IMR-90 (cell line): ENCODE data around the gene ESR1. TPM values are rescaled to one million over a fixed set of nuclear protein-coding genes. Genes with fewer than 3 reads are reported as not detected.

Experiments used
- ATAC-seq: fragments of 200-7000 bp; cut with Tn5 transposase; 2 replicates; pipeline ENCODE4 v1.9.1; 2020; ENCODE audit warnings: low read depth, mild to moderate bottlenecking, moderate library complexity
- BruUV-seq: library from RNA; stranded (reverse); fragments of 400-500 nt; replicated peaks from 2 replicates; lab custom pipeline; 2021; lab: Mats Ljungman, UMichigan
- CTCF ChIA-PET: fragments of 300-600 bp; formaldehyde crosslinking; extraction: SDS; loops from one replicate; lab custom pipeline; 2021; ENCODE audit warnings: antibody characterized with exemption; lab: Yijun Ruan, JAX
- POLR2A ChIA-PET: fragments of 300-600 bp; sonication (Branson Sonifier 250); formaldehyde crosslinking; loops from one replicate; lab custom pipeline; 2022; ENCODE audit warnings: antibody characterized with exemption; ENCODE audit not compliant: unreplicated experiment; lab: Charles Lee
- DNase-seq: peaks from one replicate; pipeline ENCODE4 v3.0.0; 2013
- H2AFZ ChIP-seq: replicated peaks from 2 replicates; pipeline ENCODE3; 2013; ENCODE audit warnings: low read length, mild to moderate bottlenecking; ENCODE audit not compliant: poor library complexity
- H2AK5ac ChIP-seq: 2 replicates; pipeline ENCODE4 v1.6.1; 2013; ENCODE audit warnings: low read depth, low read length, inconsistent platforms
- H2AK9ac ChIP-seq: replicated peaks from 2 replicates; pipeline ENCODE3; 2013; ENCODE audit warnings: mild to moderate bottlenecking, low read depth, low read length, moderate library complexity; ENCODE audit not compliant: poor library complexity
- H2BK120ac ChIP-seq: 2 replicates; pipeline ENCODE4 v1.6.1; 2013; ENCODE audit warnings: low read depth, low read length, inconsistent platforms
- H2BK15ac ChIP-seq: 3 replicates; pipeline ENCODE4 v1.6.1; 2013; ENCODE audit warnings: low read depth, low read length, inconsistent platforms
- H2BK20ac ChIP-seq: 2 replicates; pipeline ENCODE4 v1.6.1; 2013; ENCODE audit warnings: low read depth, mild to moderate bottlenecking, inconsistent platforms, low read length, moderate library complexity
- H2BK5ac ChIP-seq: 2 replicates; pipeline ENCODE4 v1.6.1; 2013; ENCODE audit warnings: mild to moderate bottlenecking, low read depth, low read length, inconsistent platforms; ENCODE audit not compliant: poor library complexity, severe bottlenecking
- H3K14ac ChIP-seq: replicated peaks from 2 replicates; pipeline ENCODE4 v1.6.1; 2013; ENCODE audit warnings: low read depth, low read length, inconsistent platforms
- H3K18ac ChIP-seq: 2 replicates; pipeline ENCODE4 v1.6.1; 2013; ENCODE audit warnings: low read depth, low read length, control low read depth
- H3K23ac ChIP-seq: 2 replicates; pipeline ENCODE4 v1.6.1; 2013; ENCODE audit warnings: low read depth, low read length, inconsistent platforms
- H3K27ac ChIP-seq: 2 replicates; pipeline ENCODE4 v1.5.1; 2013; ENCODE audit warnings: mild to moderate bottlenecking, control low read depth, low read length; ENCODE audit not compliant: insufficient read depth
- H3K27me3 ChIP-seq: 2 replicates; pipeline ENCODE4 v1.6.1; 2013; ENCODE audit warnings: low read length; ENCODE audit not compliant: control insufficient read depth, insufficient read depth
- H3K36me3 ChIP-seq: 2 replicates; pipeline ENCODE4 v1.6.1; 2013; ENCODE audit warnings: low read length, mixed read lengths; ENCODE audit not compliant: control insufficient read depth, insufficient read depth
- H3K4ac ChIP-seq: 2 replicates; pipeline ENCODE4 v1.6.1; 2013; ENCODE audit warnings: low read depth, low read length, inconsistent platforms
- H3K4me1 ChIP-seq: 2 replicates; pipeline ENCODE4 v1.6.1; 2013; ENCODE audit warnings: low read length, mixed read lengths; ENCODE audit not compliant: control insufficient read depth, insufficient read depth
- H3K4me2 ChIP-seq: 2 replicates; pipeline ENCODE4 v1.6.1; 2013; ENCODE audit warnings: low read depth, mild to moderate bottlenecking, control low read depth, low read length, moderate library complexity
- H3K4me3 ChIP-seq: 2 replicates; pipeline ENCODE4 v1.5.1; 2013; ENCODE audit warnings: low read depth, mild to moderate bottlenecking, control low read depth, low read length, moderate library complexity; ENCODE audit not compliant: insufficient read depth
- H3K56ac ChIP-seq: 2 replicates; pipeline ENCODE4 v1.6.1; 2013; ENCODE audit warnings: low read length, inconsistent platforms; ENCODE audit not compliant: insufficient read depth; ENCODE audit errors: extremely low read depth
- H3K79me1 ChIP-seq, 2 experiments: 2 replicates each; pipeline ENCODE4 v1.6.1; 2013; ENCODE audit warnings: low read length in 2 of 2, inconsistent platforms in 1 of 2, low read depth in 1 of 2
- H3K9ac ChIP-seq: 2 replicates; pipeline ENCODE4 v1.6.1; 2013; ENCODE audit warnings: low read depth, low read length, control low read depth
- H3K9me1 ChIP-seq: 2 replicates; pipeline ENCODE4 v1.6.1; 2013; ENCODE audit warnings: low read length, inconsistent platforms; ENCODE audit not compliant: insufficient read depth
- H3K9me3 ChIP-seq: 2 replicates; pipeline ENCODE4 v1.6.1; 2013; ENCODE audit warnings: low read length; ENCODE audit not compliant: control insufficient read depth, insufficient read depth
- H4K20me1 ChIP-seq: 2 replicates; pipeline ENCODE4 v1.6.1; 2013; ENCODE audit warnings: low read length, inconsistent platforms; ENCODE audit not compliant: insufficient read depth
- H4K5ac ChIP-seq: 2 replicates; pipeline ENCODE4 v1.6.1; 2013; ENCODE audit warnings: mild to moderate bottlenecking, low read depth, low read length, control low read depth
- H4K8ac ChIP-seq, 2 experiments: 2 replicates each; pipeline ENCODE4 v1.6.1; 2013; ENCODE audit warnings: low read depth in 2 of 2, low read length in 2 of 2, control low read depth in 1 of 2, inconsistent platforms in 1 of 2
- H4K91ac ChIP-seq: 2 replicates; pipeline ENCODE4 v1.6.1; 2013; ENCODE audit warnings: low read depth, low read length, inconsistent platforms; ENCODE audit not compliant: insufficient read depth
- RAD21 ChIP-seq: IDR thresholded peaks from 2 replicates; pipeline ENCODE4 v1.6.1; 2012; ENCODE audit warnings: low read length, improper control_type of control experiment
- RCOR1 ChIP-seq: IDR thresholded peaks from 2 replicates; pipeline ENCODE4 v1.6.1; 2012; ENCODE audit warnings: mild to moderate bottlenecking, low read length, improper control_type of control experiment; ENCODE audit not compliant: insufficient replicate concordance
- SMC3 ChIP-seq: fragments of 150-350 bp; IDR thresholded peaks from 2 replicates; pipeline ENCODE4 v1.6.1; 2016; ENCODE audit warnings: low read depth, mild to moderate bottlenecking, antibody characterized with exemption, low read length, moderate library complexity
- WGBS, 2 experiments: methylation state at CpG; one replicate each; pipeline versions ENCODE4 v1.1.5 to v1.1.7; 2013; ENCODE audit warnings: missing lambda C conversion rate in 2 of 2; ENCODE audit not compliant: insufficient read length in 1 of 2; ENCODE audit errors: extremely low coverage in 2 of 2; 5-methylcytosine and 5-hydroxymethylcytosine counted together
- dilution Hi-C: fragments of 300-500 bp; cut with HindIII; formaldehyde crosslinking; loops from one replicate; pipeline ENCODE4 v1.14.3; 2018; ENCODE audit warnings: low sequenced_read_pairs; ENCODE audit not compliant: unreplicated experiment
- in situ Hi-C: fragments of 300-500 bp; cut with MboI; formaldehyde crosslinking; loops from 3 replicates; pipeline ENCODE4 v1.14.3; 2019; ENCODE audit warnings: low sequenced_read_pairs, inconsistent platforms, mixed read lengths
- intact Hi-C: fragments of 100-400 bp; cut with micrococcal nuclease; formaldehyde crosslinking; loops from 2 replicates; pipeline ENCODE4 v1.10.0; 2022
- polyA plus RNA-seq, 3 experiments: library from polyadenylated mRNA; depleted of rRNA; stranded (reverse); fragments of >200 nt; gene quantifications; 2 replicates each; pipeline ENCODE4 v1.2.3, GENCODE V29; 2012; ENCODE audit warnings: low replicate concordance in 1 of 3
- total RNA-seq: library from RNA; depleted of rRNA; stranded (reverse); fragments of >200 nt; gene quantifications from 2 replicates; pipeline ENCODE4 v1.2.3, GENCODE V29; 2012

Gene ESR1
- total and polyA plus RNA-seq, 2 of the 4 experiments (the other 2 are of a cell fraction): not detected

DNA sequence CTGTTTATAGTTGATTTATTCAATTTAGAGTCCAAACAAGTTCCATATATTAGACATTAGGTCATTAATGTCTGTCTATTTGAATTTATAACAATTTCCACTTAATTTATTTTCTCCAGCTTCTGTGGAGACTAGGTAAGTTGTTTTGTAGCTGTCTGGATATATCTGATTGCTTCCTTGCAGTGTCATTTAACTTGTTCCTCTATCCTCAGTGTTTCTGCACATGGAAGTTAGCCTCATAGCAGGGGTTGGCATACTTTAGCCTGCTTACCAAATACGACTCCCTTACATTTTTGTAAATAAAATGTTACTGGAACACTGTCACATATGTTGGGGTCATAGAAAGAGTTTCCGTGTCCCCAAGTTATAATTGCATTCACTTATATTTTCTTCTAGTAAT lies 216.1 kb downstream of the ESR1 start:
- H3K9me3 ChIP-seq: no peaks in the 10 kb centered on the region
- H3K4me2 ChIP-seq: no peak overlapping the region
- H3K18ac ChIP-seq: no peak overlapping the region
- H4K5ac ChIP-seq: no peak overlapping the region
- ATAC-seq (no peak), DNase-seq (no peak)
- intact Hi-C loops (no loop called here), dilution Hi-C loops (no loop called here), in situ Hi-C loops (no loop called here)
- CTCF ChIA-PET: no interaction called here
- POLR2A ChIA-PET: no interaction called here
- WGBS, 2 experiments: no CpG with 5 or more reads among the region's 2 CpGs
- no peak overlapping the region for H3K4me3 ChIP-seq
- H2AK9ac ChIP-seq: no peak overlapping the region
- H4K91ac ChIP-seq: no peak overlapping the region
- H2BK120ac ChIP-seq: no peak overlapping the region
- H3K23ac ChIP-seq: no peak overlapping the region
- H2AK5ac ChIP-seq: no peak overlapping the region
- H3K4me1 ChIP-seq: no peaks in the 10 kb centered on the region
- no peak overlapping the region for H3K56ac ChIP-seq
- no peak overlapping the region for H2BK15ac ChIP-seq
- H4K20me1 ChIP-seq: no peaks in the 10 kb centered on the region
- no peak overlapping the region for H3K27ac ChIP-seq
- H4K8ac ChIP-seq: no peak overlapping the region
- H3K9ac ChIP-seq: no peak overlapping the region
- no peak overlapping the region for H3K4ac ChIP-seq
- H3K14ac ChIP-seq: no peak overlapping the region
- no peaks in the 10 kb centered on the region for H3K79me1 ChIP-seq
- H2AFZ ChIP-seq: no peak overlapping the region
- no peak for TF ChIP-seq RCOR1
- TF ChIP-seq SMC3: no peak
- no peak for TF ChIP-seq RAD21
- no peak overlapping the region for H2BK5ac ChIP-seq
- H2BK20ac ChIP-seq: no peak overlapping the region
- H3K9me1 ChIP-seq: no peaks in the 10 kb centered on the region
- H3K27me3 ChIP-seq: no peaks in the 10 kb centered on the region
- H3K36me3 ChIP-seq: no peaks in the 10 kb centered on the region
- no TSS peak for BruUV-seq
